ENCODE measurements around the gene GRAMD1B.

The GRAMD1B gene

GRCh38 chr11:123487157-123487744 lies 57.2 kb downstream of the GRAMD1B start:
- Histone ChIP-seq H3K27ac (no peak overlapping the region), H2AFZ (ENCODE audit: low read depth) (no peak overlapping the region), H4K20me1 (ENCODE audit: insufficient read depth) (no peaks in the 10 kb centered on the region), H3K9ac (no peak overlapping the region), H3K27me3 (ENCODE audit: insufficient read depth, low read depth) (no peaks in the 10 kb centered on the region), H3K4me1 (ENCODE audit: low read depth, poor library complexity, severe bottlenecking) (no peaks in the 10 kb centered on the region), H3K79me2 (ENCODE audit: insufficient read depth, low read depth) (no peaks in the 10 kb centered on the region), H3K36me3 (ENCODE audit: insufficient read depth) (no peaks in the 10 kb centered on the region), H3K4me2 (no peak overlapping the region), H3K4me3 (IDR thresholded peaks at IDR 0.05; ENCODE audit: insufficient read depth, low read depth, low read length) (no peak overlapping the region)
- no peak for TF ChIP-seq CTCF (conservative IDR thresholded peaks at IDR 0.05; ENCODE audit: low read depth, low read length)

- Histone ChIP-seq H3K4me2 (no peak overlapping the region), H3K4me1 (ENCODE audit: low read depth, poor library complexity, severe bottlenecking) (no peaks in the 10 kb centered on the region), H3K27me3 (ENCODE audit: insufficient read depth, low read depth) (no peaks in the 10 kb centered on the region), H3K27ac (no peak overlapping the region), H2AFZ (ENCODE audit: low read depth) (no peak overlapping the region), H3K36me3 (ENCODE audit: insufficient read depth) (no peaks in the 10 kb centered on the region), H3K79me2 (ENCODE audit: insufficient read depth, low read depth) (no peaks in the 10 kb centered on the region), H3K9ac (no peak overlapping the region), H4K20me1 (ENCODE audit: insufficient read depth) (no peaks in the 10 kb centered on the region), H3K4me3 (IDR thresholded peaks at IDR 0.05; ENCODE audit: insufficient read depth, low read depth, low read length) (no peak overlapping the region)
- no peak for TF ChIP-seq CTCF (conservative IDR thresholded peaks at IDR 0.05; ENCODE audit: low read depth, low read length)
These were observed 60.5 kb downstream of the GRAMD1B start for GRCh38 chr11:123490527-123490926.

GRCh38 chr11:123491241-123491640 lies 61.2 kb downstream of the GRAMD1B start:
- Histone ChIP-seq H3K79me2 (ENCODE audit: insufficient read depth, low read depth) (no peaks in the 10 kb centered on the region), H3K4me1 (ENCODE audit: low read depth, poor library complexity, severe bottlenecking) (no peaks in the 10 kb centered on the region), H3K4me2 (no peak overlapping the region), H3K36me3 (ENCODE audit: insufficient read depth) (no peaks in the 10 kb centered on the region), H3K27ac (no peak overlapping the region), H3K27me3 (ENCODE audit: insufficient read depth, low read depth) (no peaks in the 10 kb centered on the region), H2AFZ (ENCODE audit: low read depth) (no peak overlapping the region), H3K4me3 (IDR thresholded peaks at IDR 0.05; ENCODE audit: insufficient read depth, low read depth, low read length) (no peak overlapping the region), H3K9ac (no peak overlapping the region), H4K20me1 (ENCODE audit: insufficient read depth) (no peaks in the 10 kb centered on the region)
- no peak for TF ChIP-seq CTCF (conservative IDR thresholded peaks at IDR 0.05; ENCODE audit: low read depth, low read length)

- H4K20me1 ChIP-seq (ENCODE audit: insufficient read depth) = no peaks in the 10 kb centered on the region
- no peak overlapping the region for H2AFZ ChIP-seq (ENCODE audit: low read depth)
- no peaks in the 10 kb centered on the region for H3K36me3 ChIP-seq (ENCODE audit: insufficient read depth)
- H3K4me2 ChIP-seq = no peak overlapping the region
- no peak overlapping the region for H3K9ac ChIP-seq
- H3K4me3 ChIP-seq (IDR thresholded peaks at IDR 0.05; ENCODE audit: insufficient read depth, low read depth, low read length) = no peak overlapping the region
- no peak overlapping the region for H3K27ac ChIP-seq
- no peaks in the 10 kb centered on the region for H3K4me1 ChIP-seq (ENCODE audit: low read depth, poor library complexity, severe bottlenecking)
- H3K79me2 ChIP-seq (ENCODE audit: insufficient read depth, low read depth) = no peaks in the 10 kb centered on the region
- no peaks in the 10 kb centered on the region for H3K27me3 ChIP-seq (ENCODE audit: insufficient read depth, low read depth)
- no peak for TF ChIP-seq CTCF (conservative IDR thresholded peaks at IDR 0.05; ENCODE audit: low read depth, low read length)
These were observed 63.4 kb downstream of the GRAMD1B start for GRCh38 chr11:123493349-123494063.

Data from KMS-11 (cell line).